Ascending aorta (tissue), 2 donors: ENCODE results near the gene GNAQ. TPM values are rescaled to one million over a fixed set of nuclear protein-coding genes. Genes with fewer than 3 reads are reported as not detected.

Experiments
- DNase-seq, 2 donors: peaks; one replicate each; pipeline ENCODE4 v3.0.0-alpha.2; 2019; ENCODE audit warnings: low spot score in 2 of 2
- H3K27ac ChIP-seq, 2 donors: fragments of 200-600 bp; sonication (generic); one replicate each; pipeline ENCODE4 v1.5.1; 2016 to 2017; ENCODE audit warnings: mild to moderate bottlenecking in 1 of 2
- H3K27me3 ChIP-seq: fragments of 200-600 bp; sonication (generic); one replicate; pipeline ENCODE4 v1.5.1; 2017
- H3K36me3 ChIP-seq, 2 donors: fragments of 200-600 bp; sonication (generic); one replicate each; pipeline ENCODE4 v1.5.1; 2016
- H3K4me1 ChIP-seq, 2 donors: fragments of 200-600 bp; sonication (generic); one replicate each; pipeline ENCODE4 v1.5.1; 2016 to 2017; ENCODE audit warnings: mild to moderate bottlenecking in 1 of 2
- H3K4me3 ChIP-seq, 2 donors: fragments of 200-600 bp; sonication (generic); one replicate each; pipeline ENCODE4 v1.5.1; 2016 to 2017; ENCODE audit warnings: mild to moderate bottlenecking in 1 of 2
- H3K9me3 ChIP-seq, 2 donors: fragments of 200-600 bp; sonication (generic); one replicate each; pipeline ENCODE4 v1.5.1; 2016
- CTCF ChIP-seq, 3 experiments: fragments of 200-600 bp in 2 of 3; fragments of 450-650 bp in 1 of 3; sonication (generic) in 2 of 3; IDR thresholded peaks; one replicate each; pipeline ENCODE4 v1.5.1; 2016 to 2019; ENCODE audit warnings: antibody characterized with exemption in 3 of 3, mild to moderate bottlenecking in 1 of 3, moderate library complexity in 1 of 3
- intact Hi-C: fragments of 100-400 bp; cut with DNase I; formaldehyde crosslinking; loops from one replicate; pipeline ENCODE4 v1.15.1; 2023
- total RNA-seq: library from RNA; depleted of rRNA; stranded (reverse); fragments of >200 nt; gene quantifications from one replicate; pipeline ENCODE4 v1.1.0, GENCODE V29; 2016

Gene GNAQ
- total RNA-seq, 1 donor from 2014 or later: 29.2 TPM

- no peak for TF ChIP-seq CTCF (IDR thresholded peaks at IDR 0.05)
- peak overlapping the region; percentile 91 to 98 for H3K27ac ChIP-seq
- intact Hi-C loops: loop anchor here (5.0 to 10.0 kb wide), 6 partner anchors 83 to 856 kb away; partner anchors contain the start of genes GNA14 and VPS13A
- H3K9me3 ChIP-seq: no peaks in the 10 kb centered on the region
- H3K4me1 ChIP-seq: peaks cover 0 to 21% of the 10 kb centered on the region in 2 donors
- H3K27me3 ChIP-seq: no peaks in the 10 kb centered on the region
- H3K36me3 ChIP-seq: no peaks in the 10 kb centered on the region
- peak in 1 of 2 donors; percentile 78 for DNase-seq
- peak overlapping the region; percentile 88 to 95 for H3K4me3 ChIP-seq
Observed at GRCh38 chr9:78030553-78031443, 813 bp downstream of the GNAQ start.

- Histone ChIP-seq H3K36me3 (no peaks in the 10 kb centered on the region), H3K4me1 (peaks cover 0 to 20% of the 10 kb centered on the region in 2 donors), H3K27ac (peak overlapping the region; percentile 91 to 98), H3K9me3 (no peaks in the 10 kb centered on the region), H3K27me3 (no peaks in the 10 kb centered on the region), H3K4me3 (peak overlapping the region; percentile 88 to 95)
- peak in 1 of 2 donors; percentile 67 for DNase-seq
- TF ChIP-seq CTCF (IDR thresholded peaks at IDR 0.05): no peak
- intact Hi-C loops: loop anchor here (5.0 to 10.0 kb wide), 6 partner anchors 83 to 855 kb away; partner anchors contain the start of genes GNA14 and VPS13A
Observed at GRCh38 chr9:78030296-78030552, 1.4 kb downstream of the GNAQ start.

GRCh38 chr9:78029551-78030295 is 1.9 kb downstream of the GNAQ start:
- no peak for DNase-seq
- H3K27ac ChIP-seq: peak overlapping the region; percentile 91 to 98
- no peaks in the 10 kb centered on the region for H3K36me3 ChIP-seq
- TF ChIP-seq CTCF (IDR thresholded peaks at IDR 0.05): no peak
- H3K4me3 ChIP-seq: peak overlapping the region; percentile 88 to 95
- H3K27me3 ChIP-seq: no peaks in the 10 kb centered on the region
- H3K9me3 ChIP-seq: no peaks in the 10 kb centered on the region
- peaks cover 0 to 16% of the 10 kb centered on the region in 2 donors for H3K4me1 ChIP-seq
- intact Hi-C loops: loop anchor here (5.0 to 10.0 kb wide), 6 partner anchors 82 to 855 kb away; partner anchors contain the start of genes GNA14 and VPS13A

- no peak for TF ChIP-seq CTCF (IDR thresholded peaks at IDR 0.05)
- Histone ChIP-seq H3K27me3 (no peaks in the 10 kb centered on the region), H3K27ac (peak overlapping the region; percentile 33 to 98), H3K9me3 (no peaks in the 10 kb centered on the region), H3K36me3 (no peaks in the 10 kb centered on the region), H3K4me1 (peaks cover 0 to 16% of the 10 kb centered on the region in 2 donors), H3K4me3 (peak overlapping the region; percentile 88 to 95)
- DNase-seq: no peak
- intact Hi-C loops: no loop called here
Observed at GRCh38 chr9:78028926-78029325, 2.7 kb downstream of the GNAQ start.

- no peak for TF ChIP-seq CTCF (IDR thresholded peaks at IDR 0.05)
- peaks cover 7 to 23% of the 10 kb centered on the region in 2 donors for H3K4me1 ChIP-seq
- DNase-seq: no peak
- no peaks in the 10 kb centered on the region for H3K27me3 ChIP-seq
- H3K9me3 ChIP-seq: no peaks in the 10 kb centered on the region
- intact Hi-C loops: no loop called here
- H3K27ac ChIP-seq: peak overlapping the region in 1 of 2 donors; percentile 34
- H3K4me3 ChIP-seq: peak overlapping the region in 1 of 2 donors; percentile 6
- H3K36me3 ChIP-seq: no peaks in the 10 kb centered on the region
Observed at GRCh38 chr9:78026947-78027346, 4.7 kb downstream of the GNAQ start.
